HEK293 (cell line): Measurements from ENCODE around the gene PTPN9.

ENCODE experiments used
- CTCF ChIA-PET: fragments of 350-600 bp; formaldehyde crosslinking; extraction: SDS; loops from one replicate; lab custom pipeline; 2021; ENCODE audit warnings: antibody characterized with exemption; lab: Yijun Ruan, JAX
- POLR2A ChIA-PET: fragments of 300-600 bp; formaldehyde crosslinking; extraction: SDS; loops from one replicate; lab custom pipeline; 2020; ENCODE audit warnings: antibody characterized with exemption, inconsistent platforms; lab: Yijun Ruan, JAX
- H3K27ac ChIP-seq: fragments of 200-500 bp; sonication (Bioruptor generic); 2 replicates; pipeline ENCODE4 v1.5.1; 2014; ENCODE audit warnings: low read depth, low read length, control low read depth, inconsistent platforms; ENCODE audit errors: extremely low read depth
- H3K36me3 ChIP-seq, 2 experiments: fragments of 200-500 bp in 1 of 2; sonication (Bioruptor generic) in 1 of 2; 1 replicate in 1 of 2; 2 replicates in 1 of 2; pipeline ENCODE4 v1.5.1; 2014 to 2017; ENCODE audit warnings: inconsistent platforms in 2 of 2, low read length in 2 of 2; ENCODE audit not compliant: control insufficient read depth in 2 of 2, insufficient read depth in 1 of 2
- H3K4me1 ChIP-seq: fragments of 200-500 bp; sonication (Bioruptor generic); 2 replicates; pipeline ENCODE4 v1.5.1; 2014; ENCODE audit warnings: mild to moderate bottlenecking, low read length, inconsistent platforms; ENCODE audit not compliant: control insufficient read depth, insufficient read depth
- H3K4me3 ChIP-seq: 2 replicates; pipeline ENCODE4 v1.5.1; 2011; ENCODE audit warnings: low read depth, mild to moderate bottlenecking, control low read depth, low read length, moderate library complexity
- H3K9me3 ChIP-seq: fragments of 200-500 bp; sonication (Bioruptor generic); 2 replicates; pipeline ENCODE4 v1.5.1; 2014; ENCODE audit warnings: low read depth, low read length, inconsistent platforms; ENCODE audit not compliant: control insufficient read depth, insufficient read depth
- KLF9 ChIP-seq: fragments of 450-650 bp; formaldehyde crosslinking; IDR thresholded peaks from 2 replicates; pipeline ENCODE4 v1.5.1; 2016; ENCODE audit warnings: missing biosample characterization, missing genetic modification characterization, low read depth
- OVOL3 ChIP-seq: fragments of 450-650 bp; formaldehyde crosslinking; IDR thresholded peaks from 2 replicates; pipeline ENCODE4 v1.5.1; 2016; ENCODE audit warnings: missing biosample characterization, missing genetic modification characterization
- SCRT1 ChIP-seq: fragments of 450-650 bp; formaldehyde crosslinking; IDR thresholded peaks from 2 replicates; pipeline ENCODE4 v1.5.1; 2016; ENCODE audit warnings: missing biosample characterization, missing genetic modification characterization, borderline replicate concordance
- SP2 ChIP-seq: fragments of 450-650 bp; formaldehyde crosslinking; IDR thresholded peaks from 2 replicates; pipeline ENCODE4 v1.5.1; 2016; ENCODE audit warnings: missing biosample characterization, missing genetic modification characterization
- YY1 ChIP-seq: fragments of 450-650 bp; formaldehyde crosslinking; IDR thresholded peaks from 2 replicates; pipeline ENCODE4 v1.5.1; 2018; ENCODE audit warnings: missing biosample characterization, missing genetic modification characterization
- ZBTB8A ChIP-seq: fragments of 450-650 bp; formaldehyde crosslinking; IDR thresholded peaks from 2 replicates; pipeline ENCODE4 v1.5.1; 2016; ENCODE audit warnings: missing biosample characterization, missing genetic modification characterization
- ZEB2 ChIP-seq: fragments of 450-650 bp; formaldehyde crosslinking; IDR thresholded peaks from 2 replicates; pipeline ENCODE4 v1.5.1; 2016; ENCODE audit warnings: missing biosample characterization, missing genetic modification characterization
- ZFHX2 ChIP-seq: fragments of 450-650 bp; formaldehyde crosslinking; conservative IDR thresholded peaks from 2 replicates; pipeline ENCODE4 v1.5.1; 2016; ENCODE audit warnings: missing biosample characterization, missing genetic modification characterization
- ZNF132 ChIP-seq: fragments of 450-650 bp; formaldehyde crosslinking; IDR thresholded peaks from 2 replicates; pipeline ENCODE4 v1.5.1; 2017; ENCODE audit warnings: missing biosample characterization, missing genetic modification characterization, borderline replicate concordance
- ZNF138 ChIP-seq: fragments of 450-650 bp; formaldehyde crosslinking; IDR thresholded peaks from 2 replicates; pipeline ENCODE4 v1.5.1; 2016; ENCODE audit warnings: missing biosample characterization, missing genetic modification characterization, borderline replicate concordance
- ZNF19 ChIP-seq: fragments of 450-650 bp; formaldehyde crosslinking; IDR thresholded peaks from 2 replicates; pipeline ENCODE4; 2016; ENCODE audit warnings: missing biosample characterization, missing genetic modification characterization, low read depth
- ZNF214 ChIP-seq: fragments of 450-650 bp; formaldehyde crosslinking; IDR thresholded peaks from 2 replicates; pipeline ENCODE4 v1.5.1; 2017; ENCODE audit warnings: missing biosample characterization, mild to moderate bottlenecking, missing genetic modification characterization, borderline replicate concordance
- ZNF324 ChIP-seq: fragments of 450-650 bp; formaldehyde crosslinking; IDR thresholded peaks from 2 replicates; pipeline ENCODE4 v1.5.1; 2016; ENCODE audit warnings: missing biosample characterization, missing genetic modification characterization
- ZNF366 ChIP-seq: fragments of 450-650 bp; formaldehyde crosslinking; conservative IDR thresholded peaks from 2 replicates; pipeline ENCODE4 v1.5.1; 2016; ENCODE audit warnings: missing biosample characterization, missing genetic modification characterization
- ZNF426 ChIP-seq: fragments of 450-650 bp; formaldehyde crosslinking; IDR thresholded peaks from 2 replicates; pipeline ENCODE4 v1.5.1; 2017; ENCODE audit warnings: missing biosample characterization, missing genetic modification characterization, mild to moderate bottlenecking, inconsistent platforms, moderate library complexity
- ZNF707 ChIP-seq: fragments of 450-650 bp; formaldehyde crosslinking; IDR thresholded peaks from 2 replicates; pipeline ENCODE4 v1.5.1; 2016; ENCODE audit warnings: missing biosample characterization, missing genetic modification characterization
- ZNF843 ChIP-seq: fragments of 450-650 bp; formaldehyde crosslinking; IDR thresholded peaks from 2 replicates; pipeline ENCODE4 v1.5.1; 2016; ENCODE audit warnings: missing biosample characterization, missing genetic modification characterization
- ZSCAN16 ChIP-seq: fragments of 450-650 bp; formaldehyde crosslinking; IDR thresholded peaks from 2 replicates; pipeline ENCODE4 v1.5.1; 2016; ENCODE audit warnings: missing biosample characterization, missing genetic modification characterization
- TF ChIP-seq, protein P1 (sequence below): fragments of 450-650 bp; formaldehyde crosslinking; IDR thresholded peaks from 2 replicates; pipeline ENCODE4 v1.5.1; 2016; ENCODE audit warnings: missing biosample characterization, missing genetic modification characterization, low read depth
- TF ChIP-seq, protein P2 (sequence below): fragments of 450-650 bp; formaldehyde crosslinking; IDR thresholded peaks from 2 replicates; pipeline ENCODE4; 2016; ENCODE audit warnings: missing biosample characterization, missing genetic modification characterization
- TF ChIP-seq, protein P3 (sequence below): fragments of 450-650 bp; formaldehyde crosslinking; IDR thresholded peaks from 2 replicates; pipeline ENCODE4 v1.5.1; 2016; ENCODE audit warnings: missing biosample characterization, missing genetic modification characterization
- TF ChIP-seq, protein P4 (sequence below): fragments of 450-650 bp; formaldehyde crosslinking; IDR thresholded peaks from 2 replicates; pipeline ENCODE4 v1.5.1; 2016; ENCODE audit warnings: missing biosample characterization, missing genetic modification characterization
- TF ChIP-seq, protein P5 (sequence below): IDR thresholded peaks from 2 replicates; pipeline ENCODE4 v1.6.1; 2011; ENCODE audit warnings: mild to moderate bottlenecking, low read depth, low read length, borderline replicate concordance
- TF ChIP-seq, protein P6 (sequence below): fragments of 450-650 bp; formaldehyde crosslinking; IDR thresholded peaks from 2 replicates; pipeline ENCODE4 v1.5.1; 2016; ENCODE audit warnings: missing biosample characterization, missing genetic modification characterization, borderline replicate concordance
- TF ChIP-seq, protein P7 (sequence below): fragments of 450-650 bp; formaldehyde crosslinking; IDR thresholded peaks from 2 replicates; pipeline ENCODE4 v1.5.1; 2016; ENCODE audit warnings: missing biosample characterization, missing genetic modification characterization

Gene PTPN9

DNA sequence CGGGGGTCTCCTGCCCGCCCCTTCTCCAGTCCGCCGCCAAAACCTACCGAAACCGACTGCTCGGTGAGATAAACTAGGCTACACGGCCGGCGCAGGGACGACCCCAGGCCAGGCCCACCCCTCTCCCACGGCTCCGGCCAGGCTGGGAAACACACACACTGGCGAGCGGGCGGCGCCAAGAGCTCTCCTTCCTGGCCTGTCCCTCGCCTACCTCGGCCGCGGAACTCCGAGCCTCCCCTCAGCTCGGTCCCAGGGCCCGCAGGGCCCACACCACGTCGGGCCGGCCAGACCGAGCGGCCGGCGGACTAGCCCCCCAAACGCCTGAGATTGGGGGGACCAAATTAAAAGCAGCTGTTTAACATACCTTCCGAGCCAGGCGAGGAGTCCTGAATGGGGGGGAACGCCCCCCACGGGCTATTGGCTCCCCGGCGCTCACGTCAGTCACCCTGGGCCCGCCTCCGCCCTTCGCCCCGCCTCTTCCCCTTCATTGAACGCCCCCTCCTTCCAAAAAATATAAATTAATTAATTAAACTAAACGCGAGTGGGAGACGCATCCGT, 123.6 kb downstream of the PTPN9 start (continued):
- TF ChIP-seq YY1 (tag by site-specific recombination) (no peak), ZNF19 (tag by site-specific recombination) (no peak), SP2 (peak; percentile 86), KLF9 (tag by site-specific recombination) (peak; percentile 39; the same call in 1 of the 2 replicates), ZNF132 (tag by site-specific recombination) (no peak), ZNF366 (tag by site-specific recombination) (no peak; the same call in 1 of the 2 replicates), ZNF707 (tag by site-specific recombination) (no peak), ZSCAN16 (no peak), ZFHX2 (tag by site-specific recombination) (no peak), ZNF214 (tag by site-specific recombination) (no peak), ZEB2 (0 out of 2 replicates have a peak, but pooled peaks have one; percentile 10), ZNF324 (tag by site-specific recombination) (no peak), OVOL3 (tag by site-specific recombination) (no peak), ZNF138 (tag by site-specific recombination) (no peak)
- TF ChIP-seq, protein P1, sequence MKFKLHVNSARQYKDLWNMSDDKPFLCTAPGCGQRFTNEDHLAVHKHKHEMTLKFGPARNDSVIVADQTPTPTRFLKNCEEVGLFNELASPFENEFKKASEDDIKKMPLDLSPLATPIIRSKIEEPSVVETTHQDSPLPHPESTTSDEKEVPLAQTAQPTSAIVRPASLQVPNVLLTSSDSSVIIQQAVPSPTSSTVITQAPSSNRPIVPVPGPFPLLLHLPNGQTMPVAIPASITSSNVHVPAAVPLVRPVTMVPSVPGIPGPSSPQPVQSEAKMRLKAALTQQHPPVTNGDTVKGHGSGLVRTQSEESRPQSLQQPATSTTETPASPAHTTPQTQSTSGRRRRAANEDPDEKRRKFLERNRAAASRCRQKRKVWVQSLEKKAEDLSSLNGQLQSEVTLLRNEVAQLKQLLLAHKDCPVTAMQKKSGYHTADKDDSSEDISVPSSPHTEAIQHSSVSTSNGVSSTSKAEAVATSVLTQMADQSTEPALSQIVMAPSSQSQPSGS (tag by site-specific recombination) = no peak
- TF ChIP-seq, protein P2, sequence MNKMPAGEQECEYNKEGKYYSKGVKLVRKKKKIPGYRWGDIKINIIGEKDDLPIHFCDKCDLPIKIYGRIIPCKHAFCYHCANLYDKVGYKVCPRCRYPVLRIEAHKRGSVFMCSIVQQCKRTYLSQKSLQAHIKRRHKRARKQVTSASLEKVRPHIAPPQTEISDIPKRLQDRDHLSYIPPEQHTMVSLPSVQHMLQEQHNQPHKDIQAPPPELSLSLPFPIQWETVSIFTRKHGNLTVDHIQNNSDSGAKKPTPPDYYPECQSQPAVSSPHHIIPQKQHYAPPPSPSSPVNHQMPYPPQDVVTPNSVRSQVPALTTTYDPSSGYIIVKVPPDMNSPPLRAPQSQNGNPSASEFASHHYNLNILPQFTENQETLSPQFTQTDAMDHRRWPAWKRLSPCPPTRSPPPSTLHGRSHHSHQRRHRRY (tag by site-specific recombination) = no peak
- TF ChIP-seq, protein P3, sequence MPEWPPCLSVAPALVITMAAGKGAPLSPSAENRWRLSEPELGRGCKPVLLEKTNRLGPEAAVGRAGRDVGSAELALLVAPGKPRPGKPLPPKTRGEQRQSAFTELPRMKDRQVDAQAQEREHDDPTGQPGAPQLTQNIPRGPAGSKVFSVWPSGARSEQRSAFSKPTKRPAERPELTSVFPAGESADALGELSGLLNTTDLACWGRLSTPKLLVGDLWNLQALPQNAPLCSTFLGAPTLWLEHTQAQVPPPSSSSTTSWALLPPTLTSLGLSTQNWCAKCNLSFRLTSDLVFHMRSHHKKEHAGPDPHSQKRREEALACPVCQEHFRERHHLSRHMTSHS (tag by site-specific recombination) = no peak
- TF ChIP-seq, all 188 proteins: peak for 13

DNA sequence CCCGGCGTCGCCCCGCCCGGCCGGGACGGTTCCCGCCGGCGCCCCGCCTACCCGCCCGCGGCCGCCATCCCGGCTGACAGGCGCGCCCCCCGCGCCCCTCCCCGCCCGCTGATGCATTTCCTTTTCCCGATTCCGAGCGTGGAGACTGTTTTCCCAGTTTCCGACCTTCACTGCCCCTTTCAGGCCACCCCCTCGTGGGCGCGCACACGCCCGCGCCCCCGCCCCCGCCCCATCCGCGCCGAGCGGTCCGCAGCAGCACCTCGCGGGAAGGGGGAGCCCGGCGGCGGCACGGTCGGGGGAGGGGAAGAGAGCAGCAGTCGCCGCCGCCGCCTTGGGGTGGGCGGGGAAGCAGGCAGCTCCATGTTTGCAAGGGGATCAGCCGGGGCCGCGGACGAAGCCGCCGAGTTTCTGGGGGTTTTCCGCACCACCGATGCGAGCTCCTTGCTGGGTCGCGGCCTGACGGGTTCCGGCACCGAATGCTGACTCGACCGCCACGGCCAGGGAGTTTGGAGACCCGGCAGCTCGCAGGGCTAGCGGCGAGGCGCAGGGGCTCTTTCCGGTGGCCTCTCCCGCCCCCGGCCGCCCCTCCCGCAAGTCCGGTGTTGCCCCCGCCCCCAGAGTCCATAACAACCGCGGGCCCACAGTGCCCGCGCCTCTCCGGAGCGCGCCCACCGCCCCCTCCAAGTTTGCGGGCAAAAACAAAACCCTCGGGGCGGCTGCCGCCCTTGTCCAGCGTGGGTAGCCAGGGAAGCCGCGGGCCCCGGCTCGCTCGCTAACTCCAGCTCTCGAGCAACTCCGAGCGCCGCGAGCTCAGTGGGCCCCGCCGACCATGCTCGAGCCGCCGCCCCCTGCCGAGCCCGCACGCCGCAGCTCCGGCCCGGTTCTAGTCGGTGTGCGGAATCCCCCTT, 124.4 kb downstream of the PTPN9 start:
- ChIA-PET POLR2A (interaction anchor here (0.5 to 6.8 kb wide), 36 partner anchors 9 to 914 kb away, joined by 3 to 242 read pairs (median 4); partner anchors contain the start of genes ARID3B, IMP3, MAN2C1 and NEIL1), CTCF (interaction anchor here (0.7 to 7.5 kb wide), 16 partner anchors 14 to 833 kb away, joined by 3 to 63 read pairs (median 4); partner anchors contain the start of genes IMP3 and MAN2C1)
- peaks cover 7% of the 10 kb centered on the region for H3K4me1 ChIP-seq
- peak overlapping the region; percentile 87 for H3K27ac ChIP-seq
- H3K36me3 ChIP-seq = no peaks in the 10 kb centered on the region
- peak overlapping the region; percentile 70 for H3K4me3 ChIP-seq
- no peaks in the 10 kb centered on the region for H3K9me3 ChIP-seq
- TF ChIP-seq, protein P4, sequence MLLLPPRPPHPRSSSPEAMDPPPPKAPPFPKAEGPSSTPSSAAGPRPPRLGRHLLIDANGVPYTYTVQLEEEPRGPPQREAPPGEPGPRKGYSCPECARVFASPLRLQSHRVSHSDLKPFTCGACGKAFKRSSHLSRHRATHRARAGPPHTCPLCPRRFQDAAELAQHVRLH (tag by site-specific recombination) = no peak
- TF ChIP-seq, protein P5, sequence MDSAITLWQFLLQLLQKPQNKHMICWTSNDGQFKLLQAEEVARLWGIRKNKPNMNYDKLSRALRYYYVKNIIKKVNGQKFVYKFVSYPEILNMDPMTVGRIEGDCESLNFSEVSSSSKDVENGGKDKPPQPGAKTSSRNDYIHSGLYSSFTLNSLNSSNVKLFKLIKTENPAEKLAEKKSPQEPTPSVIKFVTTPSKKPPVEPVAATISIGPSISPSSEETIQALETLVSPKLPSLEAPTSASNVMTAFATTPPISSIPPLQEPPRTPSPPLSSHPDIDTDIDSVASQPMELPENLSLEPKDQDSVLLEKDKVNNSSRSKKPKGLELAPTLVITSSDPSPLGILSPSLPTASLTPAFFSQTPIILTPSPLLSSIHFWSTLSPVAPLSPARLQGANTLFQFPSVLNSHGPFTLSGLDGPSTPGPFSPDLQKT = no peak
- TF ChIP-seq ZNF843 (tag by site-specific recombination) = no peak
- TF ChIP-seq, protein P6, sequence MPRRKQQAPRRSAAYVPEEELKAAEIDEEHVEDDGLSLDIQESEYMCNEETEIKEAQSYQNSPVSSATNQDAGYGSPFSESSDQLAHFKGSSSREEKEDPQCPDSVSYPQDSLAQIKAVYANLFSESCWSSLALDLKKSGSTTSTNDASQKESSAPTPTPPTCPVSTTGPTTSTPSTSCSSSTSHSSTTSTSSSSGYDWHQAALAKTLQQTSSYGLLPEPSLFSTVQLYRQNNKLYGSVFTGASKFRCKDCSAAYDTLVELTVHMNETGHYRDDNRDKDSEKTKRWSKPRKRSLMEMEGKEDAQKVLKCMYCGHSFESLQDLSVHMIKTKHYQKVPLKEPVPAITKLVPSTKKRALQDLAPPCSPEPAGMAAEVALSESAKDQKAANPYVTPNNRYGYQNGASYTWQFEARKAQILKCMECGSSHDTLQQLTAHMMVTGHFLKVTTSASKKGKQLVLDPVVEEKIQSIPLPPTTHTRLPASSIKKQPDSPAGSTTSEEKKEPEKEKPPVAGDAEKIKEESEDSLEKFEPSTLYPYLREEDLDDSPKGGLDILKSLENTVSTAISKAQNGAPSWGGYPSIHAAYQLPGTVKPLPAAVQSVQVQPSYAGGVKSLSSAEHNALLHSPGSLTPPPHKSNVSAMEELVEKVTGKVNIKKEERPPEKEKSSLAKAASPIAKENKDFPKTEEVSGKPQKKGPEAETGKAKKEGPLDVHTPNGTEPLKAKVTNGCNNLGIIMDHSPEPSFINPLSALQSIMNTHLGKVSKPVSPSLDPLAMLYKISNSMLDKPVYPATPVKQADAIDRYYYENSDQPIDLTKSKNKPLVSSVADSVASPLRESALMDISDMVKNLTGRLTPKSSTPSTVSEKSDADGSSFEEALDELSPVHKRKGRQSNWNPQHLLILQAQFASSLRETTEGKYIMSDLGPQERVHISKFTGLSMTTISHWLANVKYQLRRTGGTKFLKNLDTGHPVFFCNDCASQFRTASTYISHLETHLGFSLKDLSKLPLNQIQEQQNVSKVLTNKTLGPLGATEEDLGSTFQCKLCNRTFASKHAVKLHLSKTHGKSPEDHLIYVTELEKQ (tag by site-specific recombination) = no peak
- TF ChIP-seq ZBTB8A = peak; percentile 22
- no peak for TF ChIP-seq ZNF426 (tag by site-specific recombination)
- TF ChIP-seq, protein P7, sequence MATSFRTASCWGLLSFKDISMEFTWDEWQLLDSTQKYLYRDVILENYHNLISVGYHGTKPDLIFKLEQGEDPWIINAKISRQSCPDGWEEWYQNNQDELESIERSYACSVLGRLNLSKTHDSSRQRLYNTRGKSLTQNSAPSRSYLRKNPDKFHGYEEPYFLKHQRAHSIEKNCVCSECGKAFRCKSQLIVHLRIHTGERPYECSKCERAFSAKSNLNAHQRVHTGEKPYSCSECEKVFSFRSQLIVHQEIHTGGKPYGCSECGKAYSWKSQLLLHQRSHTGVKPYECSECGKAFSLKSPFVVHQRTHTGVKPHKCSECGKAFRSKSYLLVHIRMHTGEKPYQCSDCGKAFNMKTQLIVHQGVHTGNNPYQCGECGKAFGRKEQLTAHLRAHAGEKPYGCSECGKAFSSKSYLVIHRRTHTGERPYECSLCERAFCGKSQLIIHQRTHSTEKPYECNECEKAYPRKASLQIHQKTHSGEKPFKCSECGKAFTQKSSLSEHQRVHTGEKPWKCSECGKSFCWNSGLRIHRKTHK (tag by site-specific recombination) = no peak
- no peak for TF ChIP-seq SCRT1 (tag by site-specific recombination)
